ENCODE data around the gene ETS2. TPM values are rescaled to one million over a fixed set of nuclear protein-coding genes. Genes with fewer than 3 reads are reported as not detected.
A peak's percentile ranks its signal among the peaks of the same experiment; 100 is the strongest.

The ETS2 gene
- total RNA-seq, 4 donors from 2014 or later: 154 to 644 (median 289) TPM

DNA sequence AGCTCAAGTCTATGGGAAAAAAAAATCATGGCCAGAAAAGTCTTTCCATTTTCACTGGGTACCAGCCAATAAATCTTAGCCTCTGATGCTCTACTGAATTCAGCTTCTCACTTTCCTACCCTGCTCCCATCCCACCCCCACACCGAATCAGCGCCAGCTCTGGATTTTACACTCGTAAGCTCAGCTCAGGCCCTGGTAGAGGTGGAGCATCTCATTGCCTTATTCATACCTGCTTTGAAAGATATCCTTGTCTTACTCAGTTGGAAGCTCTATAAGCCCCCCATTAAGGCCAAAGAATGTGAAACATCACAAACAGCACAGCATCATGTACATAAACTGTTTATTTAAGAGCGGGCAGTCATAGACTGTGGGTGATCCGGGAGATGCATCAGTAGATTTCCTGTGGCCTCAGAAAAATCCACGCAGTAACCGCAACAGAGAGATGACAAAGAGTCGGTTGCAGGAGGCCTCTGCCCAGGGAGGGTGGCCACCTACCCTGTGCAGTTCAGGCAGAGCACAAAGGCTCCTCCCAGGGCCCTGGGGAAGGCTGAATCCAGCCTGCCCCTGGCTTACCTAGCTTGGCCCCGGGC lies 36.4 kb upstream of the ETS2 start:
- peak in 1 of 2 donors; percentile 76 for DNase-seq (ENCODE audit: low spot score in 2 of 2)
- intact Hi-C loops (cut with DNase I; ENCODE audit: low total_unique reads): no loop called here
- no peak overlapping the region for H3K4me3 ChIP-seq (ENCODE audit: low read depth, poor library complexity, severe bottlenecking)
- TF ChIP-seq, protein P1, sequence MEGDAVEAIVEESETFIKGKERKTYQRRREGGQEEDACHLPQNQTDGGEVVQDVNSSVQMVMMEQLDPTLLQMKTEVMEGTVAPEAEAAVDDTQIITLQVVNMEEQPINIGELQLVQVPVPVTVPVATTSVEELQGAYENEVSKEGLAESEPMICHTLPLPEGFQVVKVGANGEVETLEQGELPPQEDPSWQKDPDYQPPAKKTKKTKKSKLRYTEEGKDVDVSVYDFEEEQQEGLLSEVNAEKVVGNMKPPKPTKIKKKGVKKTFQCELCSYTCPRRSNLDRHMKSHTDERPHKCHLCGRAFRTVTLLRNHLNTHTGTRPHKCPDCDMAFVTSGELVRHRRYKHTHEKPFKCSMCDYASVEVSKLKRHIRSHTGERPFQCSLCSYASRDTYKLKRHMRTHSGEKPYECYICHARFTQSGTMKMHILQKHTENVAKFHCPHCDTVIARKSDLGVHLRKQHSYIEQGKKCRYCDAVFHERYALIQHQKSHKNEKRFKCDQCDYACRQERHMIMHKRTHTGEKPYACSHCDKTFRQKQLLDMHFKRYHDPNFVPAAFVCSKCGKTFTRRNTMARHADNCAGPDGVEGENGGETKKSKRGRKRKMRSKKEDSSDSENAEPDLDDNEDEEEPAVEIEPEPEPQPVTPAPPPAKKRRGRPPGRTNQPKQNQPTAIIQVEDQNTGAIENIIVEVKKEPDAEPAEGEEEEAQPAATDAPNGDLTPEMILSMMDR (IDR thresholded peaks at IDR 0.05): no peak
- no peak for TF ChIP-seq POLR2A (IDR thresholded peaks at IDR 0.05)
- 76 to 80% methylated on average over 9 of the region's 9 CpGs for WGBS, 2 donors

GRCh38 chr21:38770660-38771059 lies 35.1 kb upstream of the ETS2 start:
- TF ChIP-seq POLR2A (IDR thresholded peaks at IDR 0.05): no peak
- TF ChIP-seq, protein P1 (IDR thresholded peaks at IDR 0.05): no peak
- DNase-seq (ENCODE audit: low spot score in 2 of 2): peak in 1 of 2 donors; percentile 20
- no peak overlapping the region for H3K4me3 ChIP-seq (ENCODE audit: low read depth, poor library complexity, severe bottlenecking)
- WGBS, 2 donors: 89% methylated on average over 4 of the region's 4 CpGs
- intact Hi-C loops (cut with DNase I; ENCODE audit: low total_unique reads): no loop called here

- TF ChIP-seq, protein P1 (IDR thresholded peaks at IDR 0.05): no peak
- TF ChIP-seq POLR2A (IDR thresholded peaks at IDR 0.05): no peak
- intact Hi-C loops (cut with DNase I; ENCODE audit: low total_unique reads): no loop called here
- no peak overlapping the region for H3K4me3 ChIP-seq (ENCODE audit: low read depth, poor library complexity, severe bottlenecking)
- DNase-seq (ENCODE audit: low spot score in 2 of 2): no peak
Measured at GRCh38 chr21:38771536-38771935, 34.2 kb upstream of the ETS2 start.

DNA sequence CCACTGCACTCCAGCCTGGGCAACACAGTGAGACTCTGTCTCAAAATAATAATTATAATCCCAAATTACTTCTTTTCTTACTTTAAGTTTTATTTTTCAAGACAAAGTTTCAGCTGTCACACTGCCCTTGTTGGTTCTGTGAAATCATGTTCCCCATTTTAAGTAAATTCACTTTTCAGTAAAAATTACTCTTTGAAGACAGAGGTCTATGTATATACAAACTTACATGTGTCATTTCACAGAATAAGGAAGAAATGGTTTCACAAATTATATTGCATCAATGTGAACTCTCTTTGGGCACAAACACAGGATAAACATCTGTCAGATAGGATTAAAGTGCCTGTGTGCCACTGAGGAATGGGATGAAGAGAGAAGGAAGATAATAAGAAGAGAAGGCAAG lies 33.1 kb upstream of the ETS2 start:
- TF ChIP-seq POLR2A (IDR thresholded peaks at IDR 0.05): no peak
- TF ChIP-seq, protein P1 (IDR thresholded peaks at IDR 0.05): no peak
- no peak for DNase-seq (ENCODE audit: low spot score in 2 of 2)
- H3K4me3 ChIP-seq (ENCODE audit: low read depth, poor library complexity, severe bottlenecking): no peak overlapping the region
- intact Hi-C loops (cut with DNase I; ENCODE audit: low total_unique reads): no loop called here

DNA sequence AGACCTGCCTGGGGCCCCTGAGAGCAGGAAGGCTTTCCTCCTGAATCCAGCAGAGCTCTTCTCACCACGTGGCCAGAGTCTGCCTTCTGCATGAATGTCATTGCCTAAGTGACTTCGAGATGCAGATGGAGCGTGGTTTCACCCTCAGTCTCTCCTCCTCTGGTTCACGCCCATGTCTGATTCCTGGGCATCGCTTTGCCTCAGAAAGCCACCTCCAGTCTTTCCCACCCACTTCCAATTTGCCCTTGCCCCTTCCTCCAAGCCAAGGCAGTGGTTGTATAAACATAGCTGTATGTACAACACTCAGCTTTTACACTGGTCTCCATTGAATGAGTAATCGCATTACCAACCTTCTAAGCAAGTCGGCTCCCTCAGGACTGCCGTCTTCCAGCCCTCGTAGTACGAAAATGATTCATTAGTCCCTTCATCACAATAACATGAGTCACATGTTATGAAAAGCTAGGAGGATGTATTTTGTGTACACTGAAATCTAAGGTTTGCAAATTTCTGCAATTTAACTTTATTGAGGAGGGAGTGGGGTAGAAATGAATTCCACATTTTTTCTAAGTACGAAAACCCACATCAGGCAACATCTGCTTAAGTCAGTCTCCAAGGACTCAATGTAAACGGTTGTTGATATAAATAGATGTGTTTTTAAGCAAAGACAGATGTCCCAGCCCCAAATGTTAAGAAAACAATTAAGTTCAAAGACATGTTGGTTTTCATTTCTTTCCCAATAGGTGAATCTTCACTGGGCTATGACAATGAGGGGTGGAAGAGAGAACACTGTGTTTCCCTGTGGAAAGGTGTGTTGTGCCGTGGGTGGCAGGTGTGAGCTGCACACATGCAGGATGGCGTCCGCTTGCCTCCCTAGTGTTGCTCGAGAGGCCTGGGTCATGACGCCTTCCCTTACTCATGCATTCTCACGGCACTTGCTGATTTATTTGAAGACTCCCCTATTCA lies 32.3 kb upstream of the ETS2 start:
- no peak for TF ChIP-seq POLR2A (IDR thresholded peaks at IDR 0.05)
- TF ChIP-seq, protein P1 (IDR thresholded peaks at IDR 0.05): no peak
- DNase-seq (ENCODE audit: low spot score in 2 of 2): peak; percentile 59 to 85
- 56 to 58% methylated on average over 18 of the region's 18 CpGs for WGBS, 2 donors
- H3K4me3 ChIP-seq (ENCODE audit: low read depth, poor library complexity, severe bottlenecking): no peak overlapping the region
- intact Hi-C loops (cut with DNase I; ENCODE audit: low total_unique reads): no loop called here

Data from lower leg skin (tissue), 4 donors.